ENCODE results near the gene SP2. TPM values are rescaled to one million over a fixed set of nuclear protein-coding genes. Genes with fewer than 3 reads are reported as not detected.

SP2 gene
- total RNA-seq, 1 donor from 2014 or later = 2.2 TPM

- DNase-seq (ENCODE audit: low read depth) = no peak
- TF ChIP-seq, protein P1, sequence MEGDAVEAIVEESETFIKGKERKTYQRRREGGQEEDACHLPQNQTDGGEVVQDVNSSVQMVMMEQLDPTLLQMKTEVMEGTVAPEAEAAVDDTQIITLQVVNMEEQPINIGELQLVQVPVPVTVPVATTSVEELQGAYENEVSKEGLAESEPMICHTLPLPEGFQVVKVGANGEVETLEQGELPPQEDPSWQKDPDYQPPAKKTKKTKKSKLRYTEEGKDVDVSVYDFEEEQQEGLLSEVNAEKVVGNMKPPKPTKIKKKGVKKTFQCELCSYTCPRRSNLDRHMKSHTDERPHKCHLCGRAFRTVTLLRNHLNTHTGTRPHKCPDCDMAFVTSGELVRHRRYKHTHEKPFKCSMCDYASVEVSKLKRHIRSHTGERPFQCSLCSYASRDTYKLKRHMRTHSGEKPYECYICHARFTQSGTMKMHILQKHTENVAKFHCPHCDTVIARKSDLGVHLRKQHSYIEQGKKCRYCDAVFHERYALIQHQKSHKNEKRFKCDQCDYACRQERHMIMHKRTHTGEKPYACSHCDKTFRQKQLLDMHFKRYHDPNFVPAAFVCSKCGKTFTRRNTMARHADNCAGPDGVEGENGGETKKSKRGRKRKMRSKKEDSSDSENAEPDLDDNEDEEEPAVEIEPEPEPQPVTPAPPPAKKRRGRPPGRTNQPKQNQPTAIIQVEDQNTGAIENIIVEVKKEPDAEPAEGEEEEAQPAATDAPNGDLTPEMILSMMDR (IDR thresholded peaks at IDR 0.05; ENCODE audit: insufficient read depth, low read length, poor library complexity, severe bottlenecking) = no peak
- Histone ChIP-seq H3K27me3 (ENCODE audit: control insufficient read depth, insufficient read depth, low read length) (no peaks in the 10 kb centered on the region), H3K36me3 (ENCODE audit: control insufficient read depth, insufficient read depth, low read length) (no peaks in the 10 kb centered on the region), H3K4me3 (ENCODE audit: low read depth, low read length) (no peak overlapping the region)
Measured at GRCh38 chr17:47883589-47884426, 12.2 kb upstream of the SP2 start.

- TF ChIP-seq, protein P1 (IDR thresholded peaks at IDR 0.05; ENCODE audit: insufficient read depth, low read length, poor library complexity, severe bottlenecking) = no peak
- H3K4me3 ChIP-seq (ENCODE audit: low read depth, low read length) = no peak overlapping the region
- no peaks in the 10 kb centered on the region for H3K27me3 ChIP-seq (ENCODE audit: control insufficient read depth, insufficient read depth, low read length)
- H3K36me3 ChIP-seq (ENCODE audit: control insufficient read depth, insufficient read depth, low read length) = no peaks in the 10 kb centered on the region
- DNase-seq (ENCODE audit: low read depth) = no peak
Measured at GRCh38 chr17:47884427-47884740, 11.7 kb upstream of the SP2 start.

DNA sequence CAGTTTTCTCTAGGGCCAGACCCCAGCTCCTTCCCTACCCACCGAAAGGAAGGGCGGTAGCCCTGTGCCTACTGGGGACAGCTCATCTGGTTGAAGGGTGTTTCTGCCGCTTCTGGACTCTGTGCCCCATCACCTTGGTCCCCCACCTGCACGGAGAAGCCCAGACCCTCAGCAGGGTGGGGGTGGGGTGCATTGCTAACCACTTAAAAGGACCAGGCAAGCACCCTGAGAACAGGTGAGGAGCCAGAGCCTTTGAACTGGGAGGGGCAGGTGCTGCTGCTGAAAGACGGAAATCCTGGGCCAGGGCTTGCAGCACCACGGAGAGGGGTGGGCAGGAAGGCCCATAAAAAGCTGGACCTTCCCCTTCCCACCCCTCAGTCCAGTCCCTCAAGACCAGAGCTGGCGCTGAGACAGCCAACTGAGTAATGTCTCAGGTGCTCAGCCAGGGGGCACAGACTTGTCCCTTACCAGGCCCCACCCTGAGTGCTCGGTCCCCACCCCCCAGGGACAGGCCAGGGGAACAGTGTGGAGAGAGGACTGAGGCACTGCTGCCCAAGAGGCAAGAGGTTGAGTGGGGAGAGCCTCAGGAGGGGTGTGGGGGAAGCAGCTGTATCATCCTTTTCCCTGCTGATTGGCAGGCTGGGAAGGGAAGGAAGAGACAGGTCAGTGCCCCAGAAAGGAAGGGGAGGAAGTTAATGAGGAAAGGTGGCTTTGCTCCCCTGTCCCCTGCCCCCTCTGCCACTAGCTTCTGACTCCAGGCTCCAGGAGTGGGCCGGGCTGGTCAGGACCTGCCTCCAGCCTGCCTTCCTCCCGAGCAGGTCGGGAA, 10.9 kb upstream of the SP2 start:
- H3K27me3 ChIP-seq (ENCODE audit: control insufficient read depth, insufficient read depth, low read length) = no peaks in the 10 kb centered on the region
- TF ChIP-seq, protein P1 (IDR thresholded peaks at IDR 0.05; ENCODE audit: insufficient read depth, low read length, poor library complexity, severe bottlenecking) = no peak
- H3K36me3 ChIP-seq (ENCODE audit: control insufficient read depth, insufficient read depth, low read length) = no peaks in the 10 kb centered on the region
- H3K4me3 ChIP-seq (ENCODE audit: low read depth, low read length) = no peak overlapping the region
- no peak for DNase-seq (ENCODE audit: low read depth)

DNA sequence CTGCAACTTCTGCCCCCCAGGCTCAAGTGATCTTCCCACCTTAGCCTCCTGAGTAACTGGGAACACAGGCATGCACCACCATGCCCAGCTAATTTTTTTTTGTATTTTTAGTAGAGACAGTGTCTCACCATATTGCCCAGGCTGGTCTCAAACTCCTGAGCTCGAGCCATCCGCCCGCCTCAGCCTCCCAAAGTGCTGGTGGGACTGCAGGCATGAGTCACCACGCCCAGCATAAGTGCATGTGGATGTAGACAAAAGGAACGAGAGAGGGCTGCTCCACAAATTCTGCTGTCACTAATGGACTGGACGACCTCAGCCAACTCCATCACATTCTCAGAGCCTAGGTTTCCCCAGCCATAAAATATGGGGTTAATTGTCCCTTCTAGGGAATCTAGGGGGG, 7.7 kb upstream of the SP2 start:
- TF ChIP-seq, protein P1 (IDR thresholded peaks at IDR 0.05; ENCODE audit: insufficient read depth, low read length, poor library complexity, severe bottlenecking) = no peak
- Histone ChIP-seq H3K36me3 (ENCODE audit: control insufficient read depth, insufficient read depth, low read length) (no peaks in the 10 kb centered on the region), H3K27me3 (ENCODE audit: control insufficient read depth, insufficient read depth, low read length) (no peaks in the 10 kb centered on the region), H3K4me3 (ENCODE audit: low read depth, low read length) (no peak overlapping the region)
- no peak for DNase-seq (ENCODE audit: low read depth)

DNA sequence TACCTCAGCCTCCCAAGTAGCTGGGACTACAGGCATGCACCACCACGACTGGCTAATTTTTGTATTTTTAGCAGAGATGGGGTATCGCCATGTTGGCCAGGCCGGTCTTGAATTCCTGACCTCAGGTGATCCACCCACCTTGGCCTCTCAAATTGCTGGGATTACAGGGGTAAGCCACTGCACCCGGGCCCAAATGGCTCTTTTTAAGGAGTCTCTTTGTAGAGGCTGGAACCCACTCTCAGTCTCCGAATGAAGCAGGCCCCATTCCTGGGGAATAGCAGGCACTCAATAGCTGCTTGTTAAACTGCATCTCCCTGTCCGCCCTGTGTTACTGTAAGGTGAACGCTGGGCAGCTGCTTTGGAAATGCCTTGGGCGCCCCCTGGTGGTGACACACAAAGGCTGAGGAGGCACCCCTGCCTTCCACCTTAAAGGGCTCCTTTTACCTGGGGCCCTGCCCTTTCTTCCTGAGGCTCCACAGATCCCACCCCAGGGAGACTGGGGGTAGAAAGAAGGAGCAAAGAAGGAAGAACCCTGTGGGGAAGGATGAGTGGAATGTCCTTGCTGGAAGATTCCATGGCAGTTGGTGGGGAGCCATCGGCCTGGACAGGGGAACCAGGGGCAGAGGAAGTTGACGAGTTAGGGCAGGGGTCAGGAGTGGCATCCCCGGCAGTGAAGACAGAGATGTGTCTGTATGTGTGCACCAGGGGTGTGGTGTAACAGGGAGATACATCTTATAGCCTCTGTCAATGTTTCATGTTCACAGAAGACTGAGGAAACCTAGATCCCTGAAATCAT, 6.1 kb upstream of the SP2 start:
- H3K27me3 ChIP-seq (ENCODE audit: control insufficient read depth, insufficient read depth, low read length) = no peaks in the 10 kb centered on the region
- H3K36me3 ChIP-seq (ENCODE audit: control insufficient read depth, insufficient read depth, low read length) = no peaks in the 10 kb centered on the region
- DNase-seq (ENCODE audit: low read depth) = peak; percentile 45
- H3K4me3 ChIP-seq (ENCODE audit: low read depth, low read length) = no peak overlapping the region
- TF ChIP-seq, protein P1 (IDR thresholded peaks at IDR 0.05; ENCODE audit: insufficient read depth, low read length, poor library complexity, severe bottlenecking) = peak; percentile 96

All from kidney epithelial cell (primary cell).